ENCODE data around the gene PCDHA11.
"Not testable (repeated sequence)": the region's sequence is repeated elsewhere in the genome, so short reads cannot be mapped to it uniquely, and the experiment has no call there.

The PCDHA11 gene, protein sequence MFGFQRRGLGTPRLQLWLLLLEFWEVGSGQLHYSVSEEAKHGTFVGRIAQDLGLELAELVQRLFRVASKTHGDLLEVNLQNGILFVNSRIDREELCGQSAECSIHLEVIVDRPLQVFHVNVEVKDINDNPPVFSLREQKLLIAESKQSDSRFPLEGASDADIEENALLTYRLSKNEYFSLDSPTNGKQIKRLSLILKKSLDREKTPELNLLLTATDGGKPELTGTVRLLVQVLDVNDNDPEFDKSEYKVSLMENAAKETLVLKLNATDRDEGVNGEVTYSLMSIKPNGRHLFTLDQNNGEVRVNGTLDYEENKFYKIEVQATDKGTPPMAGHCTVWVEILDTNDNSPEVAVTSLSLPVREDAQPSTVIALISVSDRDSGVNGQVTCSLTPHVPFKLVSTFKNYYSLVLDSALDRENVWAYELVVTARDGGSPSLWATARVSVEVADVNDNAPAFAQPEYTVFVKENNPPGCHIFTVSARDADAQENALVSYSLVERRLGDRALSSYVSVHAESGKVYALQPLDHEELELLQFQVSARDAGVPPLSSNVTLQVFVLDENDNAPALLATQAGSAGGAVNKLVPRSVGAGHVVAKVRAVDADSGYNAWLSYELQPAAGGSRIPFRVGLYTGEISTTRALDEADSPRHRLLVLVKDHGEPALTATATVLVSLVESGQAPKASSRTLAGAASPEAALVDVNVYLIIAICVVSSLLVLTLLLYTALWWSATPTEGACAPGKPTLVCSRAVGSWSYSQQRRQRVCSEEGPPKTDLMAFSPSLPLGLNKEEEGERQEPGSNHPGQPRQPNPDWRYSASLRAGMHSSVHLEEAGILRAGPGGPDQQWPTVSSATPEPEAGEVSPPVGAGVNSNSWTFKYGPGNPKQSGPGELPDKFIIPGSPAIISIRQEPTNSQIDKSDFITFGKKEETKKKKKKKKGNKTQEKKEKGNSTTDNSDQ
- total RNA-seq: 0 reads per million in 2 experiments

DNA sequence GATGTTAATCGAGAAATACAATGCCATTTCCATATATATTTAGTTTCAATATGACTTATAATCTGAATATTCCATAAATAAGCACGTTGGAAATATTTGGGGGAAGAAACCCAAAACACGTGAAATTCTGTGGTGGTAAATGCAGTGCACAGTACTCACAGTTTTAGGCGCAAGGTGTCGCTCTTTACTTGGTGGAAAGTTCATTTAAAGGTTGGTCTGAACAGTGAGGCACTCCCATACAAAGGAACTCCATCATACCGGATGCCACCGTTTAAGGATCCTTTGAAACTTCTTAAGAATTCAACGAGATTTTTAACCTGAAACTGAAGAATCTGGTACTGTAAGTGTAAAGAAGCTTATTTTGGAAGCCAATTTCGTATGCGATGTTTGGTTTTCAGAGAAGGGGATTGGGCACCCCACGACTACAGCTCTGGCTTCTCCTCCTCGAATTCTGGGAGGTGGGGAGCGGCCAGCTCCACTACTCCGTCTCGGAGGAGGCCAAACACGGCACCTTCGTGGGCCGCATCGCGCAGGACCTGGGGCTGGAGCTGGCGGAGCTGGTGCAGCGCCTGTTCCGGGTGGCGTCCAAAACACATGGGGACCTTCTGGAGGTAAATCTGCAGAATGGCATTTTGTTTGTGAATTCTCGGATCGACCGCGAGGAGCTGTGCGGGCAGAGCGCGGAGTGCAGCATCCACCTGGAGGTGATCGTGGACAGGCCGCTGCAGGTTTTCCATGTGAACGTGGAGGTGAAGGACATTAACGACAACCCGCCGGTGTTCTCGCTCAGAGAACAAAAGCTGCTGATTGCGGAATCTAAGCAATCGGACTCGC, at the start of gene PCDHA11:
PCDHA11 (plus strand) TSS at position 237 of the 834 bp plus-strand sequence; CDS start at position 384, 147 bp downstream.
- no peak for DNase-seq (ENCODE audit: low read depth)

DNA sequence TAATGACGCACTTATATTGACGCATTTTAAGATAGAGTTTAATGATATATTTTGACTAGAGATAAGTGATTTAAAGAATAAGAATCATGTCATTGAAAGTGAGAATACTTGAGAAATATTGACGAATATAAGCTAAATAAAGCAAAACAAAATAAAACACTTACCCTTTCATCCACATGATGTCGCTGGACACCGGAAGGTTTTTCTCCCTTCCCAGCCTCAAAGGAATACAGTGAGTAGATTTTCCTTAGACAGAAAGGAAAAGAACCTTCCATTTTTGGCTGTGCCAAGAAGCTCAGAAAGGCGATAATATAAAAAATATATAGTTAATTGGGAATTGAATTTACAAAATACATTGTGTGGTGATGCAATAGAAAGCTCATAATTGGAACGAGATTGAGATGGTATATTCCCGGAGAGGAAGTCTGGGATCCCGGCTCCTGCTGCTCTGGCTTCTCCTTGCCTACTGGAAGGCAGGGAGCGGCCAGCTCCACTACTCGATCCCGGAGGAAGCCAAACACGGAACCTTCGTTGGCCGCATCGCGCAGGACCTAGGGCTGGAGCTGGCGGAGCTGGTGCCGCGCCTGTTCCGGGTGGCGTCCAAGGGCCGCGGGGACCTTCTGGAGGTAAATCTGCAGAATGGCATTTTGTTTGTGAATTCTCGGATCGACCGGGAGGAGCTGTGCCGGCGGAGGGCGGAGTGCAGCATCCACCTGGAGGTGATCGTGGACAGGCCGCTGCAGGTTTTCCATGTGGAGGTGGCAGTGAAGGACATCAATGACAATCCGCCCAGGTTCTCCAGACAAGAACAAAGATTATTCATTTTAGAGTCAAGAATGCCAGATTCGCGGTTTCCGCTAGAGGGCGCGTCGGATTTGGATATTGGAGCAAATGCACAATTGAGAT, 47.1 kb upstream of the PCDHA11 start, which contains the start of gene PCDHA5:
PCDHA5 (plus strand) TSS at position 239 of the 906 bp plus-strand sequence.
- no peak for DNase-seq (ENCODE audit: low read depth)

DNA sequence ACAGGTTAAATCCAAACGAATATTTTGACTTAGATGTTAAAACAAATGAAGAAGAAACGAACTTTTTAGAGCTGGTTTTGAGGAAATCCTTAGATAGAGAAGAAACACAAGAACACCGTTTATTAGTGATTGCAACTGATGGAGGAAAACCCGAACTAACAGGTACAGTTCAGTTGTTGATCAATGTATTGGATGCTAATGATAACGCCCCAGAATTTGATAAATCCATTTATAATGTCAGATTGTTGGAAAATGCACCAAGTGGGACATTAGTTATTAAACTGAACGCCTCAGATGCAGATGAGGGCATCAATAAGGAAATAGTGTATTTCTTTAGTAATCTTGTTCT, 46.5 kb upstream of the PCDHA11 start:
- no peak for DNase-seq (ENCODE audit: low read depth)

DNA sequence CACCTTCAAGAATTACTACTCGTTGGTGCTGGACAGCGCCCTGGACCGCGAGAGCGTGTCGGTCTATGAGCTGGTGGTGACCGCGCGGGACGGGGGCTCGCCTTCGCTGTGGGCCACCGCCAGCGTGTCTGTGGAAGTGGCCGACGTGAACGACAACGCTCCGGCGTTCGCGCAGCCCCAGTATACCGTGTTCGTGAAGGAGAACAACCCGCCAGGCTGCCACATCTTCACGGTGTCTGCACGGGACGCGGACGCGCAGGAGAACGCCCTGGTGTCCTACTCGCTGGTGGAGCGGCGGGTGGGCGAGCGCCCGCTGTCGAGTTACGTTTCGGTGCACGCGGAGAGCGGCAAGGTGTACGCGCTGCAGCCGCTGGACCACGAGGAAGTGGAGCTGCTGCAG, 45.8 kb upstream of the PCDHA11 start:
- DNase-seq (ENCODE audit: low read depth): not testable (repeated sequence)

DNA sequence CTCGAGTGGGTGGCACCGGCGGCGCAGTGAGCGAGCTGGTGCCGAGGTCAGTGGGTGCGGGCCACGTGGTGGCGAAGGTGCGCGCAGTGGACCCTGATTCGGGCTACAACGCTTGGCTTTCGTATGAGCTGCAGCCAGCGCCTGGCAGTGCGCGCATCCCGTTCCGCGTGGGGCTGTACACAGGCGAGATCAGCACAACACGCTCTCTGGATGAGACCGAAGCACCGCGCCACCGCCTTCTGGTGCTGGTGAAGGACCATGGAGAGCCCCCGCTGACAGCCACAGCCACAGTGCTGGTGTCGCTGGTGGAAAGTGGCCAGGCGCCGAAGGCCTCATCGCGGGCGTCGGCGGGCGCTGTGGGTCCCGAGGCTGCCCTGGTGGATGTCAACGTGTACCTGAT, 45.3 kb upstream of the PCDHA11 start:
- DNase-seq (ENCODE audit: low read depth): no peak

DNA sequence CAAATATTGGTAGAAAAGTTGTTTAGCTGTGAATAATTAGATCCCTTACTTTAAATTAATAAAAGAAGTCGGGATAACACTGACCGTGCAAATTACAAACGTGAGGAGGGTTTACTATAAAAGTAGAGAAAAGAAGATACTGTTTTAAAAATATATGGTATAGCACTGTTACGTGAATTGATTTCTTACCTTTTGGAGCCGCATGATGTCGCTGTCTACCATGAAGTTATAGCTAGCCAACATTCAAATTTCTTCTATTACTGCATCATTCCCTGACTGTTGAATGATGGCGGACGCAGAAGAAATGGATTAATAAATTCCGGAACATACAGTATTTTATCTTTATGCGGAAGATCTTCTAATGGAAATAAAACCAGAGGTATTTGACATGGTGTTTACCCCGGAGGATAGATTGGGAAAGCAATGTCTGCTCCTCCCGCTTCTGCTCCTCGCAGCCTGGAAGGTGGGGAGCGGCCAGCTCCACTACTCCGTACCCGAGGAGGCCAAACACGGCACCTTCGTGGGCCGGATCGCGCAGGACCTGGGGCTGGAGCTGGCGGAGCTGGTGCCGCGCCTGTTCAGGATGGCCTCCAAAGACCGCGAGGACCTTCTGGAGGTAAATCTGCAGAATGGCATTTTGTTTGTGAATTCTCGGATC, 40.9 kb upstream of the PCDHA11 start, which contains the start of gene PCDHA6:
PCDHA6 (plus strand) TSS at position 257 of the 658 bp plus-strand sequence; CDS start at position 389, 132 bp downstream.
- no peak for DNase-seq (ENCODE audit: low read depth)

DNA sequence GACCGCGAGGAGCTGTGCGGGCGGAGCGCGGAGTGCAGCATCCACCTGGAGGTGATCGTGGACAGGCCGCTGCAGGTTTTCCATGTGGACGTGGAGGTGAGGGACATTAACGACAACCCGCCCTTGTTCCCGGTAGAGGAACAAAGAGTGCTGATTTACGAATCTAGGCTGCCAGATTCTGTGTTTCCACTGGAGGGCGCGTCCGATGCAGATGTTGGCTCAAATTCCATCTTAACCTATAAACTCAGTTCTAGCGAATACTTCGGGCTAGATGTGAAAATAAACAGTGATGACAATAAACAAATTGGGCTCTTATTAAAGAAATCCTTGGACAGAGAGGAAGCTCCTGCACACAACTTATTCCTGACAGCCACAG, 40.4 kb upstream of the PCDHA11 start:
- DNase-seq (ENCODE audit: low read depth): no peak

DNA sequence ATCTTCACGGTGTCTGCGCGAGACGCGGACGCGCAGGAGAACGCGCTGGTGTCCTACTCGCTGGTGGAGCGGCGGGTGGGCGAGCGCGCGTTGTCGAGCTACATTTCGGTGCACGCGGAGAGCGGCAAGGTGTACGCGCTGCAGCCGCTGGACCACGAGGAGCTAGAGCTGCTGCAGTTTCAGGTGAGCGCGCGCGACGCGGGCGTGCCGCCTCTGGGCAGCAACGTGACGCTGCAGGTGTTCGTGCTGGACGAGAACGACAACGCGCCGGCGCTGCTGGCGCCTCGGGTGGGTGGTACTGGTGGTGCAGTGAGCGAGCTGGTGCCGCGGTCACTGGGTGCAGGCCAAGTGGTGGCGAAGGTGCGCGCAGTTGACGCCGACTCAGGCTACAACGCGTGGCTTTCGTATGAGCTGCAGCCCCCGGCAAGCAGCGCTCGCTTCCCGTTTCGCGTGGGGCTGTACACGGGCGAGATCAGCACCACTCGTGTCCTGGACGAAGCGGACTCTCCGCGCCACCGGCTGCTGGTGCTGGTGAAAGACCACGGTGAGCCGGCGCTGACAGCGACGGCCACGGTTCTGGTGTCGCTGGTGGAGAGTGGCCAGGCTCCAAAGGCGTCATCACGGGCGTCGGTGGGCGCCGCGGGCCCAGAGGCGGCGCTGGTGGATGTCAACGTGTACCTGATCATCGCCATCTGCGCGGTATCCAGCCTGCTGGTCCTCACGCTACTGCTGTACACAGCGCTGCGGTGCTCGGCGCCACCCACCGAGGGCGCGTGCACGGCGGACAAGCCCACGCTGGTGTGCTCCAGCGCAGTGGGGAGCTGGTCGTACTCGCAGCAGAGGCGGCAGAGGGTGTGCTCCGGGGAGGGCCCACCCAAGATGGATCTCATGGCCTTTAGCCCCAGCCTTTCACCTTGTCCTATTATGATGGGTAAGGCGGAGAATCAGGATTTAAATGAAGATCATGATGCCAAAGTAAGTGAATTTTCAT, 39.0 kb upstream of the PCDHA11 start:
- DNase-seq (ENCODE audit: low read depth): not testable (repeated sequence)

DNA sequence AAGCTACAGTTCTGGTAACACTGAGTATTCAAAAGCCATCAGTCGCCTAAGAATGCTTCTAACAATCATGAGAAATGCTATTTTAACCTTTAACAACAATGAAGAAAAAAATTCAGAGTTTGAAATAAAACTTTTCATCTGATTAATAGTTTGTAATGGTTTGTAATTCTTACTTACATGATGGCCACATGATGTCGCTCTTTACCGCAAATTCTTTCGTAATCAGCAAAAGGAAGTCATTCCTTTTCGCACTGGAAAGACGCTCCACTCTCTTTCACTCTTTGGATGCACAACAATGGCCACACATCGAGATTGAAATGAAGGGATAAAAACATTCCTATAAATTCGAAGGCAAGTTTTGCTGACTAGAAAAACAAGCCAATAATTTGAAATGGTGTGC, 34.8 kb upstream of the PCDHA11 start, which contains the start of gene PCDHA7:
PCDHA7 (plus strand) TSS at position 277 of the 400 bp plus-strand sequence; CDS start at position 392, 115 bp downstream.
- DNase-seq (ENCODE audit: low read depth): no peak

DNA sequence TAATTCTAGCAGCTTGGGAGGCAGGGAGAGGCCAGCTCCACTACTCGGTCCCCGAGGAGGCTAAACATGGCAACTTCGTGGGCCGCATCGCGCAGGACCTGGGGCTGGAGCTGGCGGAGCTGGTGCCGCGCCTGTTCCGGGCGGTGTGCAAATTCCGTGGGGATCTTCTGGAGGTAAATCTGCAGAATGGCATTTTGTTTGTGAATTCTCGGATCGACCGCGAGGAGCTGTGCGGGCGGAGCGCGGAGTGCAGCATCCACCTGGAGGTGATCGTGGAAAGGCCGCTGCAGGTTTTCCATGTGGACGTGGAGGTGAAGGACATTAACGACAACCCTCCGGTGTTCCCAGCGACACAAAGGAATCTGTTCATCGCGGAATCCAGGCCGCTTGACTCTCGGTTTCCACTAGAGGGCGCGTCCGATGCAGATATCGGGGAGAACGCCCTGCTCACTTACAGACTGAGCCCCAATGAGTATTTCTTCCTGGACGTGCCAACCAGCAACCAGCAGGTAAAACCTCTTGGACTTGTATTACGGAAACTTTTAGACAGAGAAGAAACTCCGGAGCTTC, 34.2 kb upstream of the PCDHA11 start:
- DNase-seq (ENCODE audit: low read depth): not testable (repeated sequence)

DNA sequence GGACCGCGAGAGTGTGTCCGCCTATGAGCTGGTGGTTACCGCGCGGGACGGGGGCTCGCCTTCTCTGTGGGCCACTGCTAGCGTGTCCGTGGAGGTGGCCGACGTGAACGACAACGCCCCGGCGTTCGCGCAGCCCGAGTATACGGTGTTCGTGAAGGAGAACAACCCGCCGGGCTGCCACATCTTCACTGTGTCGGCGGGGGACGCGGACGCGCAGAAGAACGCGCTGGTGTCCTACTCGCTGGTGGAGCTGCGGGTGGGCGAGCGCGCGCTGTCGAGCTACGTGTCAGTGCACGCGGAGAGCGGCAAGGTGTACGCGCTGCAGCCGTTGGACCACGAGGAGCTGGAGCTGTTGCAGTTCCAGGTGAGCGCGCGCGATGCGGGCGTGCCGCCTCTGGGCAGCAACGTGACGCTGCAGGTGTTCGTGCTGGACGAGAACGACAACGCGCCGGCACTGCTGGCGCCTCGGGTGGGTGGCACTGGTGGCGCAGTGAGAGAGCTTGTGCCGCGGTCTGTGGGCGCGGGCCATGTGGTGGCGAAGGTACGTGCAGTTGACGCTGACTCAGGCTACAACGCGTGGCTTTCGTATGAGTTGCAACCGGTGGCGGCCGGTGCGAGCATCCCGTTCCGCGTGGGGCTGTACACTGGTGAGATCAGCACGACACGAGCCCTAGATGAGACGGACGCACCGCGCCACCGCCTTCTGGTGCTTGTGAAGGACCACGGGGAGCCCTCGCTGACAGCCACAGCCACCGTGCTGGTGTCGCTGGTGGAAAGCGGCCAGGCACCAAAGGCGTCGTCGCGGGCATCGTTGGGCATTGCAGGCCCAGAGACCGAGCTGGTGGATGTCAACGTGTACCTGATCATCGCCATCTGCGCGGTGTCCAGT, 32.9 kb upstream of the PCDHA11 start:
- DNase-seq (ENCODE audit: low read depth): no peak

DNA sequence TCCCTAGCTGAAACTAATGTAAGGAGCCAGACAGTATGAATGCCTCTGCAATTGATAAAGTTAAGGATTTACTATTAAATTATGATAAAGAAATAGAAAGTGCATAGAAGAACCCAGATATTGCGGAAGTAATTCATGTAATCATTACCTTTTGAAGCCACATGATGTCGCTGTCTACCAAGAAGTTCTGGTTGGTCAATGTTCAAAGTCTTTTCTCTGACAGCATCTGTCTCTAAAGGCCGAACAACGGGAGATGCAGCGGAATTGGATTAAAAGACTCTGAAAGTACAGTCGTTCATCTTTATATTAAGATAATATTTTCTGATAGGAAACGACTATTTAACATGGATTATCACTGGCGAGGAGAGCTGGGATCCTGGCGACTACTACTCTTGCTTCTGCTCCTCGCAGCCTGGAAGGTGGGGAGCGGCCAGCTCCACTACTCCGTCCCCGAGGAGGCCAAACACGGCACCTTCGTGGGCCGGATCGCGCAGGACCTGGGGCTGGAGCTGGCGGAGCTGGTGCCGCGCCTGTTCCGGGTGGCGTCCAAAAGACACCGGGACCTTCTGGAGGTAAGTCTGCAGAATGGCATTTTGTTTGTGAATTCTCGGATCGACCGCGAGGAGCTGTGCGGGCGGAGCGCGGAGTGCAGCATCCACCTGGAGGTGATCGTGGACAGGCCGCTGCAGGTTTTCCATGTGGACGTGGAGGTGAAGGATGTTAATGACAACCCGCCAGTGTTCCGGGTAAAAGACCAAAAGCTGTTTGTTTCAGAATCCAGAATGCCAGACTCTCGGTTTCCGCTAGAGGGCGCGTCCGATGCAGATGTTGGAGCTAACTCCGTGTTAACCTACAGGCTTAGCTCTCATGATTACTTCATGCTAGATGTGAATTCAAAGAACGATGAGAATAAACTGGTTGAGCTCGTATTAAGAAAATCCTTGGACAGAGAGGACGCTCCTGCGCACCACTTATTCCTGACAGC, 27.5 kb upstream of the PCDHA11 start, which contains the start of gene PCDHA8:
PCDHA8 (plus strand) TSS at position 210 of the 985 bp plus-strand sequence; CDS start at position 345, 135 bp downstream.
- DNase-seq (ENCODE audit: low read depth): no peak

DNA sequence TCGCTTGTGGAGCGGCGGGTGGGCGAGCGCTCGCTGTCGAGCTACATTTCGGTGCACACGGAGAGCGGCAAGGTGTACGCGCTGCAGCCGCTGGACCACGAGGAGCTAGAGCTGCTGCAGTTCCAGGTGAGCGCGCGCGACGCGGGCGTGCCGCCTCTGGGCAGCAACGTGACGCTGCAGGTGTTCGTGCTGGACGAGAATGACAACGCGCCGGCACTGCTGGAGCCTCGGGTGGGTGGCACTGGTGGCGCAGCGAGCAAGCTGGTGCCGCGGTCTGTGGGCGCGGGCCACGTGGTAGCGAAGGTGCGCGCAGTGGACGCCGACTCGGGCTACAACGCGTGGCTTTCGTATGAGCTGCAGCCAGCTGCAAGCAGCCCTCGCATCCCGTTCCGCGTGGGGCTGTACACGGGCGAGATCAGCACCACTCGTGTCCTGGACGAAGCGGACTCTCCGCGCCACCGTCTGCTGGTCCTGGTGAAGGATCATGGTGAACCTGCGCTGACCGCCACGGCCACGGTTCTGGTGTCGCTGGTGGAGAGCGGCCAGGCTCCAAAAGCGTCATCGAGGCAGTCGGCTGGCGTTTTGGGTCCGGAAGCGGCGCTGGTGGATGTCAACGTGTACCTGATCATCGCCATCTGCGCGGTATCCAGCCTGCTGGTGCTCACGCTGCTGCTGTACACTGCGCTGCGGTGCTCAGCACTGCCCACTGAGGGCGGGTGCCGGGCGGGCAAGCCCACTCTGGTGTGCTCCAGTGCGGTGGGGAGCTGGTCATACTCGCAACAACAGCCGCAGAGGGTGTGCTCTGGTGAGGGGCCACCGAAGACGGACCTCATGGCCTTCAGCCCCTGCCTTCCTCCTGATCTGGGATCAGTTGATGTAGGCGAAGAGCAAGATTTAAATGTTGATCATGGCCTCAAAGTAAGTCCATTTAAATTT, 25.7 kb upstream of the PCDHA11 start:
- DNase-seq (ENCODE audit: low read depth): no peak
